Panc1 (cell line): ENCODE data around the gene GTF2E1.

Experiments
- POLR2AphosphoS5 ChIP-seq: IDR thresholded peaks from 2 replicates; pipeline ENCODE4 v1.6.1; 2012; ENCODE audit warnings: mild to moderate bottlenecking, low read depth, low read length, moderate library complexity
- REST ChIP-seq, 2 experiments: IDR thresholded peaks; 2 replicates each; pipeline ENCODE4 v1.6.1; 2011 to 2012; ENCODE audit warnings: low read depth in 2 of 2, control low read depth in 1 of 2, low read length in 1 of 2, mild to moderate bottlenecking in 1 of 2, moderate library complexity in 1 of 2; ENCODE audit not compliant: insufficient read depth in 1 of 2
- TF ChIP-seq, protein P1 (sequence below): fragments of 450-650 bp; IDR thresholded peaks from 2 replicates; pipeline ENCODE4 v1.5.1; 2017; ENCODE audit warnings: mild to moderate bottlenecking

- TF ChIP-seq, protein P1, sequence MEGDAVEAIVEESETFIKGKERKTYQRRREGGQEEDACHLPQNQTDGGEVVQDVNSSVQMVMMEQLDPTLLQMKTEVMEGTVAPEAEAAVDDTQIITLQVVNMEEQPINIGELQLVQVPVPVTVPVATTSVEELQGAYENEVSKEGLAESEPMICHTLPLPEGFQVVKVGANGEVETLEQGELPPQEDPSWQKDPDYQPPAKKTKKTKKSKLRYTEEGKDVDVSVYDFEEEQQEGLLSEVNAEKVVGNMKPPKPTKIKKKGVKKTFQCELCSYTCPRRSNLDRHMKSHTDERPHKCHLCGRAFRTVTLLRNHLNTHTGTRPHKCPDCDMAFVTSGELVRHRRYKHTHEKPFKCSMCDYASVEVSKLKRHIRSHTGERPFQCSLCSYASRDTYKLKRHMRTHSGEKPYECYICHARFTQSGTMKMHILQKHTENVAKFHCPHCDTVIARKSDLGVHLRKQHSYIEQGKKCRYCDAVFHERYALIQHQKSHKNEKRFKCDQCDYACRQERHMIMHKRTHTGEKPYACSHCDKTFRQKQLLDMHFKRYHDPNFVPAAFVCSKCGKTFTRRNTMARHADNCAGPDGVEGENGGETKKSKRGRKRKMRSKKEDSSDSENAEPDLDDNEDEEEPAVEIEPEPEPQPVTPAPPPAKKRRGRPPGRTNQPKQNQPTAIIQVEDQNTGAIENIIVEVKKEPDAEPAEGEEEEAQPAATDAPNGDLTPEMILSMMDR: no peak
- TF ChIP-seq REST (IDR thresholded peaks at IDR 0.05; ENCODE audit: insufficient read depth in 1 of 2, low read depth in 2 of 2, low read length in 1 of 2) (no peak), POLR2AphosphoS5 (no peak)
These were observed 38.4 kb downstream of the GTF2E1 start for GRCh38 chr3:120780977-120781376.
